Measurements from ENCODE around the gene SLC43A1. TPM values are rescaled to one million over a fixed set of nuclear protein-coding genes. Genes with fewer than 3 reads are reported as not detected.
"Not testable (repeated sequence)": the region's sequence is repeated elsewhere in the genome, so short reads cannot be mapped to it uniquely, and the experiment has no call there.

Gene SLC43A1
- total RNA-seq, 1 experiment from 2014 or later: 30.7 TPM

DNA sequence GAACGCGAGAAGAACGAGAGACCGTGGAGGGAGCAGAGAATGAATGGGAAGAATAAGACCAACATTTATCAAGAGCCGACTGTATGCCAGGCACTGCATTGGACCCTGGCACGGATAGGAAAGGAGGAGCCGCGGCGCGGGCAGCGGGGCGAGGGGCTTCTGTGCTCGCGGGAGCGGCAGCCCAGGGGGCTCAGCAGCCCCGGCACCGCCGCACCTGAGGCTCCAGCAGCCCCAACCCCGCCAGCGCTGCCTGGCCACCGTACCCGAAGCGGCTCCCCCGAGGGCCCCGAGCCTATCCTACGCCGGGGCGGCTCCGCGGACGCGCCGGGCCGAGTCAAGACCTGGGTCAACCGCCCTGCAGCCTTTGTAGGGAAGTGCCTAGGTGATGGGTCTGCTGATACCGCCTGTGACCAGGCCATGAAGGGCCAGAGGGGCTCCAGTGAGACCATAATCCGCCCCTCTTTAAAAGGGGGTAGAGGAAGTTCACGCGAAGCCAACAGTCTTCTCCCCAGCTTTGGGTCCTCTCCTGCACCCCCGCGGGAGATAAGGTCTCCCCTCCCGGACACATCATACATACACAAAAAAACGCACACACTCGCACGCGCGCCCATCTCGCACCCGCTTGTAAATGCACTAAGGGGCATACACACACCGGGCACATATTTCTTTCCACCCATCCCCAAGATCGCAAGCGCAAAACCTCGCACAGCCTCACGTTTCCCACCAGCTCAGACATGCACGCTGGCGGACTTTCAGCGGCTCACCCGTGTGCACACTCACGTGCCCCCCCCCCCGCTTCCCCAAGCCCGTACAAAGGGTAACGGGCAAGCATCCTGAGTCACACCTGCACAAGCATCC, 56.1 kb downstream of the SLC43A1 start:
- peak overlapping the region; percentile 69 for H3K4me3 ChIP-seq (ENCODE audit: insufficient read depth, low read depth, low read length)
- H3K27me3 ChIP-seq (ENCODE audit: control insufficient read depth, insufficient read depth, low read length): peaks cover 65% of the 10 kb centered on the region
- no peaks in the 10 kb centered on the region for H3K36me3 ChIP-seq (replicated peaks; ENCODE audit: control insufficient read depth, insufficient read depth, low read length)
- peak; percentile 77 for DNase-seq

DNA sequence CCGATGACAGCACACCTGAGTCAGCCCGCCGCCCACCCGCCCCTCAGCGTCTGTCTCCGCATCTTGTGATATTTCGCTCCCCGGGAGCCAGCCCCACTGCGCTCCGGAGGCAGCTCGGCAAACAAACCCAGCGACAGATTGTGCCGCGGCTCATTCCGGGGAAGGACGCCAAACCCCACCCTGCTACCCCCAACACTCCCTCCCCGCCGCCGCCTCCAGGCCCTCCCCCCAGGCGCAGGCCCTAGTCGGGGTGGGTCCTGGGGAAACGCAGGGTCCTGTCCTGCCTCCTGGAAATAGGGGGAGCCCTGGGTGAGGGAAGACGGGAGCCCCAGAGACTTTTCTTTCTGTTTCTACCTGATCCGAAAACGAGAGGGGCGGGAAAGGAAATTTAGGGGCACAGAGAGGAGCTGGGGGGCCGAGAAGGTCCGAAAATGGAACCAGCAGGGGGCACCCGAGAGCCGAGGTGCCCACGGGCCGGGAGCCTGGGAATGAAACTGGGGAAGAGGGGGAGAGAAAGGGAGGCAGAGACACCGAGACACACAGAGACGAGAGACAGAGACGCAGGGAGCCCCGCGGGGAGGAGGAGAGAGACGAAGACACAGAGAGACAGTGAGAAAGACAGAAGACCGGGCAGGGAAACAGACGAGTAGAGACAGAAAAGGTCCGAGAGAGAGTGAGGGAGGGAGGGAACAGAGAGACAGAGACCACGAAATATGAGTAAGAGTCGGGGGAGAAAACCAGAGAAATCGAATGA, 56.9 kb downstream of the SLC43A1 start:
- DNase-seq: peak; percentile 88
- H3K4me3 ChIP-seq (ENCODE audit: insufficient read depth, low read depth, low read length): peak overlapping the region; percentile 69
- no peaks in the 10 kb centered on the region for H3K36me3 ChIP-seq (replicated peaks; ENCODE audit: control insufficient read depth, insufficient read depth, low read length)
- peaks cover 57% of the 10 kb centered on the region for H3K27me3 ChIP-seq (ENCODE audit: control insufficient read depth, insufficient read depth, low read length)

DNA sequence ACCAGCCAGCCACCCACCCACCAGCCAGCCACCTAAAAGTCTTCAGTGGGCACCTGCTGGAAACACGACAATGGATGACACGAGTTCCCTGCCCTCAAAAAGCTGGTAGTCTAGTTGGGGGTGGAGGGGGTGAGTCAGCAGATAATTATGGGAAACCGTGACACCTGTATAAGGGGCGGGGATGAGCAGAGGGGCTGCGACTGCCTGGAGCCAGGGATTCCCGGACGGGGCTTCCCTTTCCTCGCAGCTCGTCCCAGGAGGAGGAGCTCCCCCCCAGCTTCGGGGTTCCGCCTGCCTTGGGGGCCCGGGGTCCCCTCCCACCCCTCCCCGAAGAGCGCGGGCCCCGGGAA, 57.5 kb downstream of the SLC43A1 start:
- peak overlapping the region; percentile 69 for H3K4me3 ChIP-seq (ENCODE audit: insufficient read depth, low read depth, low read length)
- DNase-seq: no peak
- H3K36me3 ChIP-seq (replicated peaks; ENCODE audit: control insufficient read depth, insufficient read depth, low read length): no peaks in the 10 kb centered on the region
- H3K27me3 ChIP-seq (ENCODE audit: control insufficient read depth, insufficient read depth, low read length): peaks cover 51% of the 10 kb centered on the region

DNA sequence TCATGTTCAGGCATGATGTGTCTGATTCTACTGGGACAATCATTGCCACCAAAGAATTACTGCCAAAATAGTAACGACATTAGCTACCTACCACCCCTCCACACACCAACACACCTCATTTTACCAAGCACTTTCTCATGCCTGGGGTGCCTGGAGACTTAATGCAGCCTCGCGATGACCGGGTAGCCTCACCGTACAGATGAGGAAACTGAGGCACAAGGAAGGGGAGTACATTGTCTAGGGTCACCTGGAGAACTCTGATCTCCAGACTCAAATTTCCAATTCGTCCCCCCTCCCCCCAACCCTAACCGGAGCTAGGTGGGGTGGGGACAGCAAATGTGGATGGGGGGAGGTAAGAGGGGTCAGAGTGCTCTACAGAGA, 57.9 kb downstream of the SLC43A1 start:
- no peak for DNase-seq
- Histone ChIP-seq H3K36me3 (replicated peaks; ENCODE audit: control insufficient read depth, insufficient read depth, low read length) (no peaks in the 10 kb centered on the region), H3K27me3 (ENCODE audit: control insufficient read depth, insufficient read depth, low read length) (peaks cover 47% of the 10 kb centered on the region), H3K4me3 (ENCODE audit: insufficient read depth, low read depth, low read length) (peak overlapping the region; percentile 69; the same call in 1 of the 2 replicates)

DNA sequence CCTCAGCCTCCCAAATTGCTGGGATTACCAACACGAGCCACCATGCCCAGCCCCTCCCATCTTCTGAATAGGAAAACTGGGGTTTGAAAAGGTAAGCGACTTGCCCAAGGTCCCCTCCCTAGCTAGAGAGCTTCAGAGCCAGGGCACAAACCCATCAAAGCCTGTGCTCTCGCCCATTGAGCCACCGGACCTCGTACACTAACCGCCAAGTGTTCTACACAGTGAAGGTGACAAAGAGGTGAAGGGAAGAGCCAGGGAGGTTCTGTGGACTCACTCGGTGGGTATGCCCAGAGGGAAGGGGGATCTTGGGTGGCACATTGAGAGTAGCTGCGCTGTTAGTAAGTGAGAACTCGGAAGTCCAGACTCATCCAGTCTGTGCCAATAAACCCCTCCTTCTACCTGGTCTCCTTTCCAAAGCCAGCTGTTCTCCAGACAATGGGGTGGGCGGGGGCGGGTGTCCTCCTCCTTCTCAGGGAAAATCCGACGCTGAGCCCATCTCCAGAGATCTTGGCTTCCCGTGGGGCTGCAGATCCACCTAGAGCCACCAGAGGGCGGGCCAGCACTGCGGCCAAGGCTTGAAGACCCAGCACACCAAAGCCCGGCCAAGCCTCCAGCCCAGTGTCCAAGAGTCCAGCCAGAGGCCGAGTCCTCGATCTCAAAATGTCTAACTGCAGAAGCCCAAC, 58.4 kb downstream of the SLC43A1 start:
- H3K36me3 ChIP-seq (replicated peaks; ENCODE audit: control insufficient read depth, insufficient read depth, low read length): no peaks in the 10 kb centered on the region
- peak overlapping the region; percentile 69; the same call in 1 of the 2 replicates for H3K4me3 ChIP-seq (ENCODE audit: insufficient read depth, low read depth, low read length)
- peaks cover 42% of the 10 kb centered on the region for H3K27me3 ChIP-seq (ENCODE audit: control insufficient read depth, insufficient read depth, low read length)
- DNase-seq: peak; percentile 87

DNA sequence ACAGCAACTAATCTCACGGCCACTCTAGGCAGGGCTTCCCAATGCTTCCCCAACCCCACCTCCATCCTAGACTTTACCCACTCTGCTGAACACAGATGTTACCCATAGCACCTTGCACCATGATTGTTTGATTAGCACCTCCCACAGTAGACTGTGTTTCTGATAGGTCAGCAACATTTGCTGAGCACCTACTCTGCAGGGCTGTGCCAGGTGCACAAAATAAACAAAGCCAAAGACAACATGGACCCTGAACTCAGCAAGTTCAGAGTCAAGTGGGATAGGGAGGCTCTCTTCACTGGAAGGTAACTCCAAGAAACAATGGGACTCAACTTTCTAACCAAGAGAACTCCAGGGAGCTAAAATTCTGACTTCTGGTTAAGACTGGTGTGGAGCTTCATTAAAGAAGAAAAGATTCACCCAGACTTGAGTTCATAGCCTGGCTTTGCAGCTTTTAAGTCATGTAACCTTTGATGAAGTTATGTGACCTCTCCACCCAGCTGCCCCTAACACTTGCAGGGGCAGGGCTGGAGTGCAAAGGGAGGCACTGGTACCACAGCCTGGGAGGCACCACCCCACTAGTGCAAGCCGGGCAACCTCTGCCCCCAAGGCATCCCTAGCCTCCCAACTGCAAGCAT, 61.8 kb downstream of the SLC43A1 start:
- DNase-seq: no peak
- Histone ChIP-seq H3K27me3 (ENCODE audit: control insufficient read depth, insufficient read depth, low read length) (peaks cover 16% of the 10 kb centered on the region; the same call in 1 of the 2 replicates), H3K36me3 (replicated peaks; ENCODE audit: control insufficient read depth, insufficient read depth, low read length) (no peaks in the 10 kb centered on the region), H3K4me3 (ENCODE audit: insufficient read depth, low read depth, low read length) (no peak overlapping the region)

DNA sequence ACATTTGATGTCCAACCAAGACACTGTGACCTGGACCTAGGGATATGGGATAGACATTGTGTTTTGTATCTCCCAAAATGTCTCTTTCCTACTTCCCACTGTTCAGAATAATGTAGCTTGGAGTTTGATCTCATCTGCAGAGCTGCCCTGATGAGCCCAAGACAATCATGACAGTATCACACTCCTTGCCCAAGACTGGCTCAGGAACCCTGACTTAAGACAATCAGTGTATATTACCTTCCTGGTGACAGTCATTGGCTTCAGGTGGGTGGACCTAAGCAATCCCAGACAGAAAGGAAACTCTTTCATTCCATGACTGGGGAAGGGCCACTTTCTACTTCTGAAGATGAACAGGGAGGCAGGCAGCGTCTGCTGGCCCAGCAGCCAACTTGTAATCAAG, 69.4 kb downstream of the SLC43A1 start:
- DNase-seq: no peak
- Histone ChIP-seq H3K27me3 (ENCODE audit: control insufficient read depth, insufficient read depth, low read length) (no peaks in the 10 kb centered on the region), H3K4me3 (ENCODE audit: insufficient read depth, low read depth, low read length) (no peak overlapping the region), H3K36me3 (replicated peaks; ENCODE audit: control insufficient read depth, insufficient read depth, low read length) (no peaks in the 10 kb centered on the region)

DNA sequence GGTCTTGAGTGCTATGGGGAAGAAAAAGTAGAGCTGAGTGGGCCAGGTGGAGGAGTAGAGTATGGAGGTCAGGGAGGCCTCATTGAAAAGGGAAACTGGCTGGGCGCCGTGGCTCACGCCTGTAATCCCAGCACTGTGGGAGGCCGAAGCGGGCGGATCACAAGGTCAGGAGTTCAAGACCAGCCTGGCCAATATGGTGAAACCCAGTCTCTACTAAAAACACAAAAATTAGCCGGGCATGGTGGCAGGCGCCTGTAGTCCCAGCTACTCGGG, 70.4 kb downstream of the SLC43A1 start:
- H3K4me3 ChIP-seq (ENCODE audit: insufficient read depth, low read depth, low read length); DNase-seq; H3K36me3 ChIP-seq (replicated peaks; ENCODE audit: control insufficient read depth, insufficient read depth, low read length); H3K27me3 ChIP-seq (ENCODE audit: control insufficient read depth, insufficient read depth, low read length): not testable (repeated sequence)

DNA sequence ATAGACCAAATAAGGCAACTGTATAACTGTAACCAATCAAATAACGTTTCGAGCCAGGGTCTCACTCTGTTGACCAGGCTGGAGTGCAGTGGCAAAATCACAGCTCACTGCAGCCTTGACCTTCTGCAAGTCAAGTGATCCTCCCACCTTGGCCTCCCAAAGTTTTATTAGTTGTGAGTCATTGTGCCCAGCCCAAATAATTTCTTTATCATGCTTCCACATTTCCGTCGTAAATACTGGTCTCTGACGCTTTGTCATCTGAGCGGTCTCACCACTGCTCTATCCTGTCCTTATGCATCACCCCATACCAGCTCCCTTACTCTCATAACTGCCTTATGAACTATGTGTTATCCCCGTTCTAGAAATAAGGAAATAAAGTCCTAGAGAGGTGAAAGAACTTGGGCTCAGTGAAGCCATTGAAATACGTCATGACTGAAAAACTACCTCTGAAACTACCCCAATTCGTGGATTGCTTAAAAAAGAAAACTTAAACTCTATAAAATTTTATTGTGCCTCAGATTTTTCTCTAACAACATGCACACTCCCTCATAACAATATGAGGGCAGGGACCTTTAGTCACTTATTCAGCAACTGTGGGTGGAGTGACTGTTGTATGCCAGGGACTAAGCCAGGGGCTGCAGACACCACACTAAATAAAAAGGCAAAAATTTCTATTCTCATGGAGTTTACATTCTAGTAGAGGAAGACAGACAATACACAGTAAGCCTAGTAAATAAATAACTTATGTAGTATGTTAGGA, 71.0 kb downstream of the SLC43A1 start:
- no peak for DNase-seq
- Histone ChIP-seq H3K4me3 (ENCODE audit: insufficient read depth, low read depth, low read length) (no peak overlapping the region), H3K27me3 (ENCODE audit: control insufficient read depth, insufficient read depth, low read length) (no peaks in the 10 kb centered on the region), H3K36me3 (replicated peaks; ENCODE audit: control insufficient read depth, insufficient read depth, low read length) (no peaks in the 10 kb centered on the region)

DNA sequence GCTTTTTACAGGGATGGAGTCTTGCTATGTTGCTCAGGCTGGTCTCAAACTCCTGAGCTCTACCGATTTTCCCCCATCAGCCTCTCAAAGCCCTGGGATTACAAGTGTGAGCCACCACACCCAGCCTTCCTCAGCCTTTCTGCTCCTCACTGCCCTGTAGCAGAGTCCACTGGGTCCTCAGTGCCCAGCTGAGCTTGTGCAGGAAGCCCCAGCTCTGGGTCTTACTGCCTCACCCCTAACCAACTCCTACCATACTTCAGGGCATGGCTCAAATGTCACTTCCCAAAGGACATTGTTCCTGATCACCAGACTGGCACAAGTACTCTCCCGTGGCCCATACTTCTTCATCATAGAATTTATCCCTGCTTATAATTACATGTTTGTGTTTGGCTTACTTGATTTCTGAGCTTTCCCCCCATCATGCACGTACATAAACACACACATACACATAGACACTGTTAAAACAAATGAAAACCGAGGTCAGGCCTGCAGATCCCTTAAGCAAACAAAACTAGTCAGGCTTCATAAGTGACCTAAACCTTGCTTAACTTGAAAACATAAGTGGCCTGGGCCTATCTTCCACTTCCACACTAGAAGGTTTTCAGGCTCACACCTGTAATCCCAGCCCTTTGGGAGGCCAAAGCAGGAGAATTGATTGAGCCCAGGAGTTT, 74.6 kb downstream of the SLC43A1 start:
- no peaks in the 10 kb centered on the region for H3K36me3 ChIP-seq (replicated peaks; ENCODE audit: control insufficient read depth, insufficient read depth, low read length)
- no peaks in the 10 kb centered on the region for H3K27me3 ChIP-seq (ENCODE audit: control insufficient read depth, insufficient read depth, low read length)
- no peak for DNase-seq
- no peak overlapping the region for H3K4me3 ChIP-seq (ENCODE audit: insufficient read depth, low read depth, low read length)

DNA sequence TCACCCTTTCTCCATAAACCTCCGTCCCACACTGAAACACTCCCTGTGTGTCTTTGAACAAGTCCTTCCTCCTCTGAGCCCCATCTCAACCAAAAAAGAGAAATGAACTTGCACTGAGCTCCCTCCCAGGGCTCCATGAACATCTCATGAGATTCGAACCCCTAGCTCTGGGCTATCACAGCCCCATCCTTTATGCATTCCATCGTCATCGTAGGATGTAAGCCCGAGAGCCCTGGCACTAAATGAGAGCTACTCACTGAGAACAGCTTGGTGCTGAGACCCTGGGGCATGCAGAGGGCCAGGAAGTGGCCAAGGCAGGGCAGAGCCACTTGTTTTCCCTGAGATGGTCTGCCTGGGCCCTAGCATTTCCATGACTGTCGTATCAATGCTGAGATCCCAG, 75.7 kb downstream of the SLC43A1 start:
- no peak for DNase-seq
- Histone ChIP-seq H3K27me3 (ENCODE audit: control insufficient read depth, insufficient read depth, low read length) (no peaks in the 10 kb centered on the region), H3K4me3 (ENCODE audit: insufficient read depth, low read depth, low read length) (no peak overlapping the region), H3K36me3 (replicated peaks; ENCODE audit: control insufficient read depth, insufficient read depth, low read length) (no peaks in the 10 kb centered on the region)

DNA sequence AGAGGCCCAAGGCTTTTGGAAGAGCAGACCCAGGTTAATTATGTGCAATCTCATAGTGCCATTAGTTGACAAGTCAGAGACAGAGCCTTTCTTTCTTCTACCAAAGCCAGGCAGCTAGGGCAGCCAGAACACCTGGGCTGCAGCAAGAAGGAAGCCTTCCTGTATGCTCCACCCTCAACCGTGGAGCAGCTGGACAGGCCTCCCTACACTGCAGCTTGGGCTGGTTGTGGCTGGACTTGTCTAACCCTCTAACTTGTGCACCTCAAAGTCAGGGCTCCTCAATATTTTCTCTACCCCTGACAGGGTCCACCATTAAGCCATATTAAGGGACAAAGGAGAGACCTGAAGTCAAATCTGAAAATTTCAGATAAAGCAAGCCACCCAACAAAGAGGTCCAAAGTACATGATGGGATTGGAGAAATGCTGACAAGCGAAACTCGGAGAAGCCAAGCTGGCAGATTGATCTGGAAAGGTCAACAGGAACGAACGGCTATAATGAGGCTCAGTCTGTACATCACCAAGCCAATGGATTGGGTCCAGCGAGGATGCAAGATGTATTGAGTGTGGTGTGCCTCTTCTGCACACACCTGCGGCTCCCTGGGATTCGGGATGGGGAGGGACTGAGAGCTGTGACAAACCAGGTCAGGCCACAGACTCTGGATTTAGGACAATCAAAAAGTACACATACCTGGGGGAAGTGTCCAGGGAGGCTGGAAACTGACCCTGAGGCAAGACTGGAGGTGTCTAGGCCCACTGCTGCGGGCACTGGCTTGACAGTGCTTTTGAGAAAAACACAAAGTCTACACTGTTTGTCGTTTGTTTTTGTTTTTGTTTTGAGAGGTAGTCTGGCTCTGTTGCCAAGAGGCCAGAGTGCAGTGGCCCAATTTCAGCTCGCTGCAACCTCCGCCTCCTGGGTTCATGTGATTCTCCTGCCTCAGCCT, 76.9 kb downstream of the SLC43A1 start:
- H3K27me3 ChIP-seq (ENCODE audit: control insufficient read depth, insufficient read depth, low read length): no peaks in the 10 kb centered on the region
- H3K36me3 ChIP-seq (replicated peaks; ENCODE audit: control insufficient read depth, insufficient read depth, low read length): no peaks in the 10 kb centered on the region
- DNase-seq: no peak
- H3K4me3 ChIP-seq (ENCODE audit: insufficient read depth, low read depth, low read length): no peak overlapping the region

DNA sequence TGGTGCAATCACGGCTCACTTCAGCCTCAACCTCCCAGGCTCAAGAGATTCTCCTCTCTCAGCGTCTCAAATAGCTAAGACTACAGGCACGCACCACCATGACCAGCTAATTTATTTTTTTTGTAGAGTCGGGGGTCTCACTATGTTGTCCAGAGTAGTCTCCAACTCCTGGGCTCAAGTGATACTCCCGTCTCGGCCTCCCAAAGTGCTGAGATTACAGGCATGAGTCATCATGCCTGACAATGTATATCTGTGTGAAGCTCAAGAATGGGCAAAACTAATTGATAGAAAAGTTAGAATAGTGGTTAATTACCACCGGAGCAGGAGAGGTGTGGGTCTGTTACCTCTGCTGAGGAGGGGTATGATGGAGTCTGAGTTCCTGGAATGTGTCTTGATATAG, 79.5 kb downstream of the SLC43A1 start:
- no peak overlapping the region for H3K4me3 ChIP-seq (ENCODE audit: insufficient read depth, low read depth, low read length)
- H3K36me3 ChIP-seq (replicated peaks; ENCODE audit: control insufficient read depth, insufficient read depth, low read length): no peaks in the 10 kb centered on the region
- H3K27me3 ChIP-seq (ENCODE audit: control insufficient read depth, insufficient read depth, low read length): no peaks in the 10 kb centered on the region
- no peak for DNase-seq

All from H7 (cell line).